Astrocyte of the hippocampus (primary cell): ENCODE results near the gene GPRC5D.

Experiments used
- DNase-seq: peaks from one replicate; pipeline ENCODE4 v3.0.0; 2011; ENCODE audit warnings: low read depth, low spot score

Gene GPRC5D

DNA sequence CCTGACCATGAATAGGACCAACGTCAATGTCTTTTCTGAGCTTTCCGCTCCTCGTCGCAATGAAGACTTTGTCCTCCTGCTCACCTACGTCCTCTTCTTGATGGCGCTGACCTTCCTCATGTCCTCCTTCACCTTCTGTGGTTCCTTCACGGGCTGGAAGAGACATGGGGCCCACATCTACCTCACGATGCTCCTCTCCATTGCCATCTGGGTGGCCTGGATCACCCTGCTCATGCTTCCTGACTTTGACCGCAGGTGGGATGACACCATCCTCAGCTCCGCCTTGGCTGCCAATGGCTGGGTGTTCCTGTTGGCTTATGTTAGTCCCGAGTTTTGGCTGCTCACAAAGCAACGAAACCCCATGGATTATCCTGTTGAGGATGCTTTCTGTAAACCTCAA, 43.3 kb downstream of the GPRC5D start:
- DNase-seq, result no peak

DNA sequence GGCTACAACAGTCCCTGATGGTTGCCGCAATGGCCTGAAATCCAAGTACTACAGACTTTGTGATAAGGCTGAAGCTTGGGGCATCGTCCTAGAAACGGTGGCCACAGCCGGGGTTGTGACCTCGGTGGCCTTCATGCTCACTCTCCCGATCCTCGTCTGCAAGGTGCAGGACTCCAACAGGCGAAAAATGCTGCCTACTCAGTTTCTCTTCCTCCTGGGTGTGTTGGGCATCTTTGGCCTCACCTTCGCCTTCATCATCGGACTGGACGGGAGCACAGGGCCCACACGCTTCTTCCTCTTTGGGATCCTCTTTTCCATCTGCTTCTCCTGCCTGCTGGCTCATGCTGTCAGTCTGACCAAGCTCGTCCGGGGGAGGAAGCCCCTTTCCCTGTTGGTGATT, 43.7 kb downstream of the GPRC5D start:
- DNase-seq, result no peak

DNA sequence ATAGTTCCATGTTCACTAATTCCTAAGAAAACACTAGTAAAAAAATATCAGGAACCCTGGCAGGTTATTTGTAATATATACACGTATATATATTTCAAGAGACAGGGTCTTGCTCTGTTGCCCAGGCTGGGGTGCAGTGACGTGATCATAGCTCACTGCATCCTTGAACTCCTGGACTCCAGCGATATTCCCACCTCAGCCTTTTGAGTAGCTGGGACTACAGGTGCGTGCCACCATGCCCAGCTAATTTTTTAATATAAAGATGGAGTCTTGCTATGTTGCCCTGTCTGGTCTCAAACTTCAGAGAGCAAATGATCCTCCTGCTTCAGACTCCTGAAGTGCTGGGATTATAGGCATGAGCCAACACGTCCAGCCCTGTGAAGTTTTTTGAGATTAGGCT, 44.4 kb downstream of the GPRC5D start:
- no peak for DNase-seq

DNA sequence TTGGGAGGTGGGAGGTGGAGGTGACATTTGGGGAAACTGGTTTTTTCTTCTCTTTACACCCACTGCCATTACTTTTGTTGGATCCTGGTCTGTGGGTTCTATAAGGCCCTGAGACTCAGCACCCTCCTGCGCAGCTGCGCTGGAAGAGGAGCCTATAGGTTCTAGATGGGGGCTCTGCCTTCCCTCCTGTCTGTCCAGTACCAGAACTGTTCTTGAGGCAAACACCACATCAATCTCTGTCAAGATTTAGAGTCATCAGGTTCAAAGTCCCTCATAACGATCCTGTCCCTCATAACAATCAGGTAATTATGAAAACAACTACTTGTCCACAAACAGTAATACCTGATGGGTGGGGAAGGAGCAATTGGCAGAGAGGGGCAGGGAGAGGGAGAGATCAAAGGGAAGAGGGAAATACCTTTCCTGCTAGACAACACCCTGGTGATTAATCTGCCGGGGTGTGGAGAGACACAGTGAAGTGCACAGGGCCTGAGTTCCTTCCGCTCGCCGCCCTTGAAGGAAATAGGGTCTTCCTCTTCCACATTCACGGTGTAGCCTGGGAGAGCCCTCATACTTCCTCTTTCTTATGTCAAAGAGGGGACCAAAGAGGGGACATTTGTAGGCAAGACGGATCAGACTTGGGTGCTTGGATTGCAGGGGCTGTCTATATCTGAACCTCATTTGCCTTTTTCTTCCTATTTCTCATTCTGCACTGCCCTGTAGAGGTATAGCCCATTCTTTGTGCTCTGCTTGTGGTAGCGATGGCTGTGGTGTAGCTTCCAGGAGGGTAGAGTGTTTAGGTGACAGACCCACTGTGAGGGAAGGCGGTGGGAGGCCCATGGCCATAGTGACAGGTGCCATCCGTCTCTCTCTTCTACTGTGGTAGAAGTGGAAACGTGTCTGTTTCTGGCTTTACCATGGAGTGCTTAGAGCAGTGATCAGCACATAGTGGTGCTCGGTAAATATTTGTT, 48.0 kb downstream of the GPRC5D start:
- DNase-seq, result no peak

DNA sequence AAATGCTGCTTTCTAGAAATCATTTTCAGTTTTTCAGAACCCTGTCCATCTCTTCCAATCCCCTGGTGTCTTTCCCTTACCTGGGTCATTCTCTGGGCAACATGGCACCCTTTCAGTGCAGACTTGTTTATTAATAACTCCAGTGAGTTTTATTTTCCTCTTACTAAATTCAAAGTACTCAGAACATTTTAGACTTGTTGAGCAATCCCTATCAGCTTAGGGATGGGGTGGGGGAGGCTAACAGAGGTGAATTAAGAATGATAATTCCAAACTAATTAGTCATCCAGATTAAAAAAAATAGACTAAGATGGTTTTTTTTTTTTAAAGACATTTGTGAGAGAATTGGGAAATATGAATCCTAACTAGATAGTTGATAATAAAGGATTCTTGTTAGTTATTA, 49.9 kb downstream of the GPRC5D start:
- DNase-seq, result no peak

DNA sequence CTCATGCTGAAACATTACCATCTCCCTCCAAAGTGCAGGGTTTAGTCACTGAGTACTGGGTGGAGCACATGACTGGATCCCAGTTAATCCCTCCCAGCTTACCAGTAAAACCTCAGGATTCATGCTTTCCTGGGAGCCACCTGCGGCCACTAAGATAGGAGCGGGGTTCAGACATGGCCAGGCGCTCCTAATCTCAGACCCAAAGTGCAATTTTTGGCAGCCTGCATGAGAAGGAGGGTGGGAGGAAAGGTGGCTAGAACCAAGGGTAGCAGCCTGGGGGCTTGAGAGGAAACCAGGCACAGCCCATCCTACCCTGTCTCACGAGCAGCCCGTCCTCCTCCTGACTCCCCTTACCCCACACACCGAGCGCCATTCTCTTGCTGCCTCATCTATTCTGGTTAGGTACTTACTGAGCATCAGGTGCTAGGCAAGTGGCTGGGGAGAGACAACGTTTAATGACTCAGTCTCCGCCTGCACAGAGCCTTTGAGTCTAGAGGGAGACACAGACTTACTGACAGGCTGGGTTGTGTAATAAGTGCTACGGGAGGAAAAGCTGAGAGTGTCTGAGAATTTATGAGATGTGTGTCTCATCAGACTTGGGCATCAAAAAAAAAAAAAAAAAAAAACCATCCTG, 50.7 kb downstream of the GPRC5D start:
- DNase-seq, result peak; percentile 69

DNA sequence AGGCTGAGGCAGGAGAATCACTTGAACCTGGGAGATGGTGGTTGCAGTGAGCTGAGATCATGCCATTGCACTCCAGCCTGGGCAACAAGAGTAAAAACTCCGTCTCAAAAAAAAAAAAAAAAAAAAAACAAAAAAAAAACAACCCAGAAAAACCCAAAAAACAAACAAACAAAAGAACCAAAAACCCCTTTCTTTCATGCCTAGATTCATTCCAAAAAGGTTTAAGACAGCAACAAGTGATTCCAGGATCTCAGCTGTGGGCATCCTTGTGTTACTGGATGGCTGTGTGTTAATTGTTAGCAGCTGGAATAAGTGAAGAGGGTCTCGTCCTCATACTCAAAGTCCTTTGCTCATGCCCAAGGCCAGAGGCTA, 51.2 kb downstream of the GPRC5D start:
- no peak for DNase-seq

DNA sequence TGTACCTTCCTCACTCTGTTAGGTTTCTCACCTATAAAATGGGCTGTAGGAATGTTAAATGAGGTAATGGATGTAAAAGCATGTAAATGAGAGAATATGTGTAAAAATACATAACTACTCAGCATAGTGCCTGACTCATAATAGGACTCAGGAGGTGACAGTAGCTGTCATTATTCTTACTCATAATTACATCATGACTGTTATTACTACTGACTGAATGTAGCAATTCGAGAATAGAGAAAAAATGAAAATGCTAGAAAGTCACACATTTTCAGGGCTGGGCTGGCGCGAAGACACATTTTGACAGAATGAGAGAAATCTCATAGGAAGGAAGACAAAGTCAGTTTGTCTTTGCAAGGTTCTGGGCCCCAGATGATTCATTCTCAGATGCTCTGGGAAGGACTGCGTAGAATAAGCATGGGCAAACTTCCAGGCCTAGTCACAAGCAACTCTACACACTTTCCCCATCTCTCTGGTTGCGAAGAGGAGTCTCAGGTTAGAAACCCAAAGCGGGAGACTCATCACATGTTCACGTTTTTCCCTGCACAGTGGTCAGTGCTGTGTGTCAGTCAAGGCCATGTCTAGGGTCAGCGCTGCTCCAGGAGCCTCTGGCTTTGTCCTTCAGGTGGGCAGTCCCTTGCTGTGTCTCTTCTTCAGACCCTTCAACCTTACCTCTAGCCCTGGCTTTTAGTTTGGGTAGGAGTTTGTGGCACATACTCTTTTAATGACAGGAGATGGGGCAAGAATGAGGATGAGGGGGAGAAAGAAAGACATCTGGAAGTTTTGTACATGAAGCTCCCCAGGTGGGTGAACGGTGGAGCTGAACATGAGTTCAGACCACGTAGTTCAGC, 52.2 kb downstream of the GPRC5D start:
- DNase-seq, result peak; percentile 84

DNA sequence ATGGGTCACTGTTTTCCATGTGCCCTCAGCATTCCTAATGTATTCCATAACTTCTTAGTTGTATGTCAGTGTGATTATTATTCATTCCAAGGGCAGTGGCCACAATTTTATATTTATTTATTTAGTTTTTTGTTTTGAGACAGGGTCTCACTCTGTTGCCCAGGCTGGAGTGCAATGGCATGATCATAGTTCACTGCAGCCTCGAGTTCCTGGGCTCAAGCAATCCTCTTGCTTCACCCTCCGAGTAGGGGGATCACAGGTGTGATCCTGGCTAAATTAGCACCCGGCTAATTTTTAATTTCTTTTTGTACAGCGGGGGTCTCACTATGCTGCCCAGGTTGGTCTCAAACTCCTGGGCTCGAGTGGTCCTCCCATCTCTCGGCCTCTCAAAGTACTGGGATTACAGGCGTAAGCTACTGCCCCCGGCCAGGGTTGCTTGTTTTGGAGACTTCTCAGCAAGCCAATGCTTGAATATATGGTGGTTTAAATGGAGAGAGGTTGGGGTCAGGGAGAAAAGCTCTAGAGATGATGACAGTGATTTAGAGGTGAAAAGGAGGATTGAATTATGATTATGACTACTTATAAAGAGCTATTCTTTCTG, 53.0 kb downstream of the GPRC5D start:
- DNase-seq, result no peak

DNA sequence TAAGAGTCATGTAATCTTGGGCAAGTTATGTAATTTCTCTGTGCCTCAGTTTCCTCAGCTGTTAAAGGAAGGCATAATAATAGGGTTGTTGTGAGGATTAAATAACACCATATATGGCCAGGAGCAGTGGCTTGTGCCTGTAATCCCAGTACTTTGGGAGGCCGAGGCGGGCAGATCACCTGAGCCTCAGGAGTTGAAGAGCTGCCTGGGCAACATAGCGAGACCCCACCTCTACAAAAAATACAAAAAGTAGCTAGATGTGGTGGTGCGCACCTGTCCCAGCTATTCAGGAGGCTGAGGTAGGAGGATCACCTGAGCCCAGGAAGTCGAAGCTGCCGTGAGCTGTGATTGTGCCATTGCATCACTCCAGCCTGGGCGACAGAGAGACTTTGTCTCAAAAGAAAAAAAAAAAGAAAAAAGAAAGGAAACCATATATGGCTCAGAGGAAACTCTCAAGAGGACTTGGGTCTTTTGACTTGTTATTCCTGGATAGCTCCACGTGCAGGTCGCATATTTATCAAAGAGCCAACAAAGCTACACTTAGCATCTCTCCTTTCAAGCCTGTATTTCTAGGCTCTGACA, 53.7 kb downstream of the GPRC5D start:
- DNase-seq, result no peak

DNA sequence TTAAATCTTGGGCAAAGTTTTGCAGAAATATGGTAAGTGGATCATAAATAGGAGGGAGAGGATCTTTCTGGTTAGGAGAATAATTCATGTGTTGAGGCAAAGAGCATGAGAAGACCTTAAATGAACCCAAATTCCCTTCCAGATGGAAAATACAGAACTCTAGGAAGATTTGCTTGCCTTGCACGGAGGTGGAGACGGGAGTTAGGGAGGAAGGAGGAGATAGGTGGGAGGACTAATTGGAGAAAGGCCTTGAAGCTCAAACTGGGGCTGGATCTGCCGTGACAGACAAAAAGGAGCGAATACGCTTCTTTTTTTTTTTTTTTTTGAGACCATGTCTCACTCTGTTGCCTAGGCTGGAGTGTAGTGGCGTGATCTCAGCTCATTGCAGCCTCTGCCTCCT, 54.7 kb downstream of the GPRC5D start:
- no peak for DNase-seq

DNA sequence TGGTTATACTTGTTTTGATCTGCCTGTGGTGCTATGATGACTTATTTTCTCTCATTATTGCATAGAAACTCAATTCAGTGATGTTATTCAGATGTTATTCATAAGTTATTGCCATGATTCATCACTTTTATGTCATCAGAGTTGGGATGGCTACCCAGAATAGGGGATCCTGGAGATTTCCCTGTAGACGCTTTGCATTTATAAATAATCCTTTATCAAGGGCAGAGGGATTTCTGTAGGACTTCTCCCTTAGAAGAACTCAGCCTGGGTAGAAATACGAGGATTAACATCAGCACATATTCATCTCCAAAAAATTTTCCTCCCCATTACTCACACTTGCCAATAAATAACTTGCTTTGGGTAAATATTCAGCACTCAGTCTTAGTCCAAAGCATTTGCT, 55.7 kb downstream of the GPRC5D start:
- DNase-seq, result no peak

DNA sequence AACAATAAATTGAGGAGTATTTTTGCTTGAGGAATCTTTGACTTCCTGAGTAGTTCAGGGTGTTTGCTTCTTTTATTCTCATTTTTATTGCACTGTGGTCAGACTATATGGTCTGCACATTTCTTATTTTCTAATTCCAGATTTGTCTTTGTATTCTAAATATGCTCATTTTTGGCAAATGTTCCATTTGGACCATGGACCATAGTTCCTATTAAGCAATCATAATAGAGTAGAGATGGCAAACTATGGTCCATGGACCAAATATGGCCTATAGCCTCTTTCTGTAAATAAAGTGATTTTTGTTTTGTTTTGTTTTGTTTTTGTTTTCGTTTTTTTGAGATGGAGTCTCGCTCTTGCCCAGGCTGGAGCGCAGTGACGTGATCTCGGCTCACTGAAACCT, 58.5 kb downstream of the GPRC5D start:
- no peak for DNase-seq

DNA sequence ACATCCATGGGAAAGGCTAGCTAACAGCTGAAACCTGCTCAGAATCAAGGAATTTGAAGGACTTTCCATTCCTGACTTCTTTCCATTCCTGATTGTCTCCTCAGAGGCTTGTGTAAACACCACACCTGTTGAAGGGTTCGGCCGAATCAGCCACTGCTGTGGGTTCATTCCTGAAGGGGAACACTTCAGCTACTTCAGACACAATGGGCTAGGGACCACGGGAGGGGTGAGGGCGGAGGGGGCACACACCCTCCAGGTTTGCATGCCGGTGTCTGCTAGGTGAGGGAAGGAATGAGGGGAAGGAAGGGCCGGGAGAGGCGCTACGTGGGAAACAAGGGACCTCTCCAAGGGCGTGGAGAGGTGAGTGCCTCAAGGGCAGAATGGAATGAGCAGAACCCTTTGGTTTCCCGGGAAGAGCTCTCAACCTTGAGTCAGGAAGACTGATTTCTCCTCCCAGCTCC, 59.3 kb downstream of the GPRC5D start:
- no peak for DNase-seq

DNA sequence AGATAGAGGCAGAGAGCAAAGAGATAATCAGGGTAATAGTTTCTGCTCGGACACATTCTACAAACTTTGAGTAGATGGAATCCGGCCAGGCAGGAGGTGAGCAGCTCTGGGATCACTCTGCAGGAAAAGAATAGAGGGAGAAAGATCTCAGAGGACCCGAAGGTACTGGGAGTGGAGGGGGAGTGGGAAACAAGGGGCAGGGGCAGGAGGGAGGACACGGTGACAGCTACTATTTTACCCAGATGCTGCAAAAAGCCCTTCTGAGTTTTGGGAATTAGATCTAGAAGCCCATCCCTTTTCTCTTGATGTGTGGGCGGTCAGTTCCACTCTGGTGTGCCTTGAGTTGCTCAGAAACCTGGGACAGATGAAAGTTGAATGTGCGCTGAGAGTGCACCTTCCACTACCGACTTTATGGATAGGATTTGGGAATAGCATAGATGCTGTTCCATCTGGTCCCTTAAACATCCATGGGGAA, 60.1 kb downstream of the GPRC5D start:
- no peak for DNase-seq

DNA sequence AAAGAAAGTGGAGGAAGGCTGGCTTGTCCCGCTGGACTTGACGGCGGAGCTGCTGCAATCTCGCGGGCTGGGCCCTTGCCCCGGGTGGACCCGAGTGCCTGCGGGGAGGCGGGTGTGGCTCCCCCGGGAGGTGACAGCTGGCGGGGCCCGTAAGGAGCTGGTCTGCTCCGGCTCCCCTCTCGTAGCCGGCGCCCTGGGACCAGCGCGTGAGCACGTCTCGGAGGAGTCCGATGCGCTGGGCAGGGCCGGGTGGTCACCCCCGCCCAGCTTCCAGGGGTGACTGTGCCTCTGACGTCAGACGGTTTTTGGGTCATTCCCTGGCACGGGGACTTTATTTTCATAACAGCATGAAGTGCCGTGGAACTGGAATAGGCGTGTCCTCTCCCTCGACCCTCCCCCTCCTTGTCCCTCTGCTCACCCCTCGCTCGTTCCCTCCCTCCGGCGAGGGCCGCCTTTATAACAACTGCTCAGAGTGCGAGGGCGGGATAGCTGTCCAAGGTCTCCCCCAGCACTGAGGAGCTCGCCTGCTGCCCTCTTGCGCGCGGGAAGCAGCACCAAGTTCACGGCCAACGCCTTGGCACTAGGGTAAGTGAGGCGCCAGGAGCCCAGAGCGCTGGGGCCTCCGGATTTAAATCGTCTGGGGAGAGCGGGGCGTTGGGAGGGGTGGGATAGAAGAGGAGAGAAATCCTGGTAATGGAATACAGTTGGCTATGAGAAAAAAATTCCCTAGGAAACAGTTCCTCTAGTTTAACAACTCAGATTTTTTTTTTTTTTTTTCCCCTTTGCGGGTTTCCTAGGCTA, 60.7 kb downstream of the GPRC5D start, which contains the start of gene GPRC5A:
Gene GPRC5A (plus strand): TSS at position 483 of the 801 bp plus-strand sequence. CDS start 16,688 bp downstream, outside the sequence.
- peak; percentile 93 for DNase-seq
